CD4-positive, CD25-positive, alpha-beta regulatory T cell (primary cell): ENCODE data around the gene FOXL3. TPM values are rescaled to one million over a fixed set of nuclear protein-coding genes. Genes with fewer than 3 reads are reported as not detected.

Experiments
- ATAC-seq, 2 donors: fragments of 150-1000 bp; cut with Tn5 transposase; one replicate each; pipeline ENCODE4 v1.10.0; 2021; ENCODE audit warnings: low read depth in 2 of 2, moderate number of reproducible peaks in 2 of 2, moderate library complexity in 1 of 2
- DNase-seq, 3 donors: peaks; one replicate each; pipeline versions ENCODE4 v3.0.0 to v3.0.0-alpha.2; 2012 to 2022; ENCODE audit warnings: mixed read lengths in 1 of 3
- H3K27ac ChIP-seq: one replicate; pipeline ENCODE4 v1.7.0; 2013; ENCODE audit warnings: mild to moderate bottlenecking, low read length; ENCODE audit not compliant: insufficient read depth, poor library complexity, severe bottlenecking
- H3K27me3 ChIP-seq: one replicate; pipeline ENCODE4 v1.7.0; 2013; ENCODE audit warnings: low read length; ENCODE audit not compliant: control insufficient read depth, insufficient read depth
- H3K36me3 ChIP-seq: one replicate; pipeline ENCODE4 v1.7.0; 2013; ENCODE audit warnings: mild to moderate bottlenecking, low read length, moderate library complexity; ENCODE audit not compliant: control insufficient read depth, insufficient read depth
- H3K4me1 ChIP-seq: 2 replicates; pipeline ENCODE4 v1.7.0; 2013; ENCODE audit warnings: mild to moderate bottlenecking, low read length; ENCODE audit not compliant: insufficient read depth, control insufficient read depth, poor library complexity, severe bottlenecking
- H3K4me3 ChIP-seq: one replicate; pipeline ENCODE4 v1.7.0; 2013; ENCODE audit warnings: low read depth, mild to moderate bottlenecking, low read length, moderate library complexity
- H3K9me3 ChIP-seq, 2 experiments: 1 replicate in 1 of 2; 2 replicates in 1 of 2; pipeline ENCODE4 v1.7.0; 2013; ENCODE audit warnings: low read length in 2 of 2, mild to moderate bottlenecking in 1 of 2, moderate library complexity in 1 of 2; ENCODE audit not compliant: control insufficient read depth in 2 of 2
- H3K27ac Mint-ChIP-seq, 3 donors: one replicate each; pipeline ENCODE4 v1.8.0; 2020 to 2022; ENCODE audit warnings: mild to moderate bottlenecking in 3 of 3, mixed read lengths in 3 of 3, moderate library complexity in 2 of 3
- H3K27me3 Mint-ChIP-seq: one replicate; pipeline ENCODE4 v1.8.0; 2022; ENCODE audit warnings: mild to moderate bottlenecking, mixed read lengths
- H3K36me3 Mint-ChIP-seq: one replicate; pipeline ENCODE4 v1.8.0; 2020; ENCODE audit warnings: mixed read lengths
- H3K4me1 Mint-ChIP-seq, 4 donors: one replicate each; pipeline ENCODE4 v1.8.0; 2020 to 2022; ENCODE audit warnings: mixed read lengths in 4 of 4, mild to moderate bottlenecking in 1 of 4
- H3K4me3 Mint-ChIP-seq, 4 donors: one replicate each; pipeline ENCODE4 v1.8.0; 2020 to 2022; ENCODE audit warnings: mild to moderate bottlenecking in 4 of 4, mixed read lengths in 4 of 4, moderate library complexity in 3 of 4
- H3K9me3 Mint-ChIP-seq, 7 donors: one replicate each; pipeline ENCODE4 v1.8.0; 2020 to 2022; ENCODE audit warnings: mixed read lengths in 7 of 7, mild to moderate bottlenecking in 3 of 7, moderate library complexity in 2 of 7
- polyA plus RNA-seq, 4 donors: library from polyadenylated mRNA; unstranded; fragments of 300-500 nt; fragmentation: Illumina TruSeq; gene quantifications; one replicate each; pipeline ENCODE4 v1.2.3, GENCODE V29; 2021
- total RNA-seq: library from RNA; stranded (reverse); gene quantifications from one replicate; pipeline ENCODE4 v1.2.3, GENCODE V29; 2022

The FOXL3 gene
- total and polyA plus RNA-seq, 5 donors from 2014 or later = not detected

GRCh38 chr7:304574-305409, 14.8 kb downstream of the FOXL3 start:
- Histone ChIP-seq H3K27ac (no peak overlapping the region), H3K9me3 (no peaks in the 10 kb centered on the region), H3K27me3 (no peaks in the 10 kb centered on the region), H3K4me1 (no peaks in the 10 kb centered on the region), H3K4me3 (no peak overlapping the region), H3K36me3 (no peaks in the 10 kb centered on the region)
- Mint-ChIP-seq H3K27me3 (peaks cover 9% of the 10 kb centered on the region), H3K4me1 (peaks cover 0 to 2% (median 0%) of the 10 kb centered on the region in 4 donors), H3K4me3 (no peak overlapping the region), H3K27ac (no peak overlapping the region), H3K9me3 (peaks cover 0 to 4% (median 1%) of the 10 kb centered on the region in 7 donors), H3K36me3 (no peaks in the 10 kb centered on the region)
- no peak for ATAC-seq
- no peak for DNase-seq

- Histone ChIP-seq H3K27ac (no peak overlapping the region), H3K27me3 (no peaks in the 10 kb centered on the region), H3K4me1 (no peaks in the 10 kb centered on the region), H3K36me3 (no peaks in the 10 kb centered on the region), H3K4me3 (no peak overlapping the region), H3K9me3 (no peaks in the 10 kb centered on the region)
- DNase-seq (no peak), ATAC-seq (no peak)
- H3K27me3 Mint-ChIP-seq = peaks cover 10% of the 10 kb centered on the region
- H3K4me3 Mint-ChIP-seq = no peak overlapping the region
- H3K4me1 Mint-ChIP-seq = peaks cover 0 to 2% (median 0%) of the 10 kb centered on the region in 4 donors
- no peak overlapping the region for H3K27ac Mint-ChIP-seq
- H3K36me3 Mint-ChIP-seq = no peaks in the 10 kb centered on the region
- peaks cover 0 to 4% (median 1%) of the 10 kb centered on the region in 7 donors for H3K9me3 Mint-ChIP-seq
Observed at GRCh38 chr7:305410-306151, 15.6 kb downstream of the FOXL3 start.

- no peak for ATAC-seq
- H3K4me3 Mint-ChIP-seq = no peak overlapping the region
Observed at GRCh38 chr7:307970-308369, 18.0 kb downstream of the FOXL3 start.

GRCh38 chr7:309586-310228, 19.7 kb downstream of the FOXL3 start:
- H3K4me3 ChIP-seq = no peak overlapping the region
- H3K36me3 ChIP-seq = no peaks in the 10 kb centered on the region
- no peaks in the 10 kb centered on the region for H3K27me3 ChIP-seq
- DNase-seq (no peak), ATAC-seq (no peak)
- no peak overlapping the region for H3K27ac Mint-ChIP-seq
- H3K9me3 ChIP-seq = no peaks in the 10 kb centered on the region
- peaks cover 31% of the 10 kb centered on the region for H3K27me3 Mint-ChIP-seq
- no peaks in the 10 kb centered on the region for H3K4me1 ChIP-seq
- no peak overlapping the region for H3K4me3 Mint-ChIP-seq
- H3K4me1 Mint-ChIP-seq = no peaks in the 10 kb centered on the region
- no peaks in the 10 kb centered on the region for H3K36me3 Mint-ChIP-seq
- H3K9me3 Mint-ChIP-seq = peaks cover 0 to 4% (median 1%) of the 10 kb centered on the region in 7 donors
- H3K27ac ChIP-seq = no peak overlapping the region

More at GRCh38 chr7:307970-308369, 18.0 kb downstream of the FOXL3 start:
- no peak overlapping the region for H3K27ac ChIP-seq
- no peaks in the 10 kb centered on the region for H3K36me3 Mint-ChIP-seq
- no peak overlapping the region for H3K4me3 ChIP-seq
- no peaks in the 10 kb centered on the region for H3K9me3 ChIP-seq
- H3K9me3 Mint-ChIP-seq = peaks cover 0 to 4% (median 1%) of the 10 kb centered on the region in 7 donors
- H3K27ac Mint-ChIP-seq = no peak overlapping the region
- H3K4me1 Mint-ChIP-seq = peaks cover 0 to 2% (median 0%) of the 10 kb centered on the region in 4 donors
- no peaks in the 10 kb centered on the region for H3K4me1 ChIP-seq
- DNase-seq = no peak
- H3K36me3 ChIP-seq = no peaks in the 10 kb centered on the region
- H3K27me3 ChIP-seq = no peaks in the 10 kb centered on the region
- peaks cover 22% of the 10 kb centered on the region for H3K27me3 Mint-ChIP-seq

GRCh38 chr7:311131-311680, 21.2 kb downstream of the FOXL3 start:
- Histone ChIP-seq H3K27ac (no peak overlapping the region), H3K36me3 (no peaks in the 10 kb centered on the region), H3K4me3 (no peak overlapping the region), H3K9me3 (no peaks in the 10 kb centered on the region), H3K27me3 (peaks cover 5% of the 10 kb centered on the region), H3K4me1 (no peaks in the 10 kb centered on the region)
- Mint-ChIP-seq H3K27ac (no peak overlapping the region), H3K4me3 (no peak overlapping the region), H3K36me3 (no peaks in the 10 kb centered on the region), H3K27me3 (peaks cover 42% of the 10 kb centered on the region), H3K9me3 (peaks cover 0 to 4% (median 2%) of the 10 kb centered on the region in 7 donors), H3K4me1 (no peaks in the 10 kb centered on the region)
- no peak for ATAC-seq
- no peak for DNase-seq

- Mint-ChIP-seq H3K4me3 (no peak overlapping the region), H3K27me3 (peaks cover 44% of the 10 kb centered on the region), H3K9me3 (peaks cover 0 to 4% (median 2%) of the 10 kb centered on the region in 7 donors), H3K27ac (no peak overlapping the region), H3K4me1 (no peaks in the 10 kb centered on the region), H3K36me3 (no peaks in the 10 kb centered on the region)
- H3K4me3 ChIP-seq = no peak overlapping the region
- no peak overlapping the region for H3K27ac ChIP-seq
- H3K36me3 ChIP-seq = no peaks in the 10 kb centered on the region
- H3K4me1 ChIP-seq = no peaks in the 10 kb centered on the region
- no peaks in the 10 kb centered on the region for H3K9me3 ChIP-seq
- no peak for DNase-seq
- H3K27me3 ChIP-seq = peaks cover 5% of the 10 kb centered on the region
- no peak for ATAC-seq
Observed at GRCh38 chr7:311796-312195, 21.8 kb downstream of the FOXL3 start.

GRCh38 chr7:312424-312823, 22.5 kb downstream of the FOXL3 start:
- Histone ChIP-seq H3K4me1 (no peaks in the 10 kb centered on the region), H3K27ac (no peak overlapping the region), H3K27me3 (peaks cover 5% of the 10 kb centered on the region), H3K4me3 (no peak overlapping the region), H3K36me3 (no peaks in the 10 kb centered on the region), H3K9me3 (no peaks in the 10 kb centered on the region)
- H3K27ac Mint-ChIP-seq = no peak overlapping the region
- no peaks in the 10 kb centered on the region for H3K36me3 Mint-ChIP-seq
- ATAC-seq = no peak
- H3K4me3 Mint-ChIP-seq = no peak overlapping the region
- H3K27me3 Mint-ChIP-seq = peaks cover 43% of the 10 kb centered on the region
- H3K4me1 Mint-ChIP-seq = no peaks in the 10 kb centered on the region
- H3K9me3 Mint-ChIP-seq = peaks cover 0 to 4% (median 1%) of the 10 kb centered on the region in 7 donors
- DNase-seq = no peak
